Femur (tissue), 1 donor: ENCODE results near the gene IQSEC3.
A peak's percentile ranks its signal among the peaks of the same experiment; 100 is the strongest.
"Not testable (repeated sequence)": the region's sequence is repeated elsewhere in the genome, so short reads cannot be mapped to it uniquely, and the experiment has no call there.

Source experiments
- DNase-seq: peaks from one replicate; pipeline ENCODE4 v3.0.0-alpha.2; 2017

The IQSEC3 gene

DNA sequence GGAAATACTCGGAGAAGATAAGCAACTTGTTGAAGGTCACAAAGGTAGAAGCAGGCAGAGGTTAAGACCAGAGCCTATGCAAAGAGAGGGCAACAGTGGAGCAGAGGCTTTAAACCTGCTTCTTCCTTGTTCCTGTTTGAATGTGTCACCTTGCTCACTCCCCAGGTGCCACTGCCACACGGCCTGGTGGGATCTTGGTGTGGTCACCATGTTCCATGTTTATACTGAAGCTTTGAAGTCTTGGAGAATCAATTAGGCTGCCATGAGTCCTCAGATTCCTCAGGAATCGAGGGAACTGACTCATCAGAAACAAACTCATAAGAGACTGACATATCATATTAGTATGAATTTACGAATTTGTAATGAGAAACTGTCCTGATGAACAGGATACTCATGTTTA, 46.8 kb downstream of the IQSEC3 start:
- no peak for DNase-seq

DNA sequence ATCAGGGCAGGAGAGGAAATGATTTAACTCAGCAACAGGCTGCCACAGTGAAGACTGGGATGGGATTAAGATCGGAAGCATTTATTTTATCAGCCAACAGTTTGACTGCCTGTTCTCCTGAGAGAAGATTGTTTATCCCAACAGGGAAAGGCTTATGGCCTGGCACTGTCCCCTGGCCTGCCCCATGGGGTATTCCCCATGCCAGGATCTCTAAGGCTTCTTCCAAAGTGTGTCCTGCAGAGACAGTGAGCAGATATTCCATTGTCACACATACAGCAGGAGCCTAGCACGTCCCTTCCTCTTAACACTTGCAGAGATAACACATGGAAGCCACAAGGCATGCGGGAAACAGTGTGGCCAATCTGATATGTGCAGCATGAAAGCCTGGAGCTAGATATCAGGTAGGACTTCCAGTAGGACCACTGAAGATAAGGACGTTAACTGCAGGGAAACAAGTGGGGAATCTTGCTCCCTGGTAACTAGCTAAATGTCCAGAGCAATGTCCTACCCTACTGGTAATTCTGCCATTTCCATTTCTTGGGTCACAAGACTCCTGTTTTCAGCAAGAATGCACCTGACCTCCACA, 48.2 kb downstream of the IQSEC3 start:
- DNase-seq, result no peak

DNA sequence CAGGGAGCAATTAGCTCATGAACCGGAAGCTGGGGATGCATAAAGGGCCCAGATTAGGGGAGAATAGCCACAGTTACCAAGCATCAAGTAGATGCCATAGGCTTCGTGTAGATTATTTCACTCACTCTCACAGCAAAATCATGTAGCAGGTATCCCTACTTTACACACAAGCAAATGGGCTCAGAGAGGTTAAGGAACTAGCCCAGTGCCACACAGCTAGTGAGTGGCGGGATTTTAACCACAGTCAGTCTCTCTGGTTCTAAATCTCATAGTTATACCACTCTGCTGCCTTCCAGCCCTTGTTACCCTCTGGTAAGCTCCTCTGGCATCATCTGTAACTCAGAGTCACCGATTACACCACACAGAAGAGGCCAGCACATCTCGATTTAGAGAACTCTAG, 49.0 kb downstream of the IQSEC3 start:
- DNase-seq, result no peak

DNA sequence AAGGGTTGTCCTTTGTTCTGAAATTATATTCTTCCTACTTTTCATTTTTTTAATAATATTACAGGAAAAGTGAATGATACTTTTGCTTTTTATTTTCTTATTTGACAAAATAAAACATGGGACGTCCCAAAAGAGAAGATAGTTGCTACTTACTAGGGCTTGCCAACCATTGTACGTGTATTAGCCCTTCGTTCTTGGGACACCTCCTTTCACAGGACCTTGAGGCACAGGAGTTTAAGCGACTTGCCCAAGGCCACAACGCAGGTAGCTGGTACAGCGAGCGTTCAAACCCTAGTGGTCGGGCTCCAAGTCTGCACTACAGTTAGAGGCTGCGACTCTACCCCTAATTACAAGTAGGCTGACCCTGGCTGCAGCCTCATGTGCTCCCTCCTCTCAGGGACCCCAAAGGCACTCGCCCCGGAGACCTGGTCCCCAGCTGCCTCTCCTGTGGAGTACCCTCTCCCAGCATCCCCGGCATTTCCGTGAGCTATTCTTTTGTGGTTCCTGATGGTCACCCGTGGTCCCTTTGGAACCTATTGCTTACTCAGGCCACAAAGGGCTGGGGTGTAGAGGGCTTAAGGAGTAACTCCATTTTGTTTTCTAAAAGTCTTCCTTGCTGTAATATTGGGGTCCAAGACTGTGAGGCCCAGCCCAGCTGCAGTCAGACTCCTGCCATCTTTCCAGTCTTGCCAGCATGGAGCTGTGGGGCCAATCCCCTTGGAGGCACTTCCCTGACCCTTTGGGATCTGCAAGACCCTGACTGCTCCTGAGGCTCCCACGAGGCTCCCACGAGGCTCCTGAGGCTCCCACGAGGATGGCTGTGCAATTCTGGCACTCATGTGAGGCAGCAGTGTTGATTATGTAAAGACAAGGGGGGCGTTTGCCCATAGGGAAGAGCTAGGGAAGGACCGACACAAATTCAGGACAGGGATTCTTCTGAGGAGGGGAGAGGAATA, 49.7 kb downstream of the IQSEC3 start:
- DNase-seq, result no peak

DNA sequence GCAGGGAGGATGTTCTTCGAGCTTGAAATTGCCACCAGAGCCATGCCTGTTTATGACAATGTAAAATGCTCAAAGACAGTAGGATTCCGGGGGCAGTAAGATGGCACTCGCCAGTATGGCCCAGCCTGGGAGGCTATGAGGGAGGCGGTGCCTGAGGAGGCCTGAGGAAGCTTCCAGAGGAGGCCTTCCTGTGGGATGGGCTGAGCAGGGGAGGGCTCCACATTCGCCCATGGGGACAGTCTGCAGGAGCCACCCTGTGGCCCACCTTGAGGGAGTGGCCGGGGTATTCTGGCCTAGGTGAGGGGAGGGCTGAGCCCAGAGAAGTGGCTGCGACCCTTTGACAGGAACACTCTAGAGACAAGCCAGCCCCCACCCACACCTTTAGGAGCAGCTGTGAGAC, 50.7 kb downstream of the IQSEC3 start:
- no peak for DNase-seq

DNA sequence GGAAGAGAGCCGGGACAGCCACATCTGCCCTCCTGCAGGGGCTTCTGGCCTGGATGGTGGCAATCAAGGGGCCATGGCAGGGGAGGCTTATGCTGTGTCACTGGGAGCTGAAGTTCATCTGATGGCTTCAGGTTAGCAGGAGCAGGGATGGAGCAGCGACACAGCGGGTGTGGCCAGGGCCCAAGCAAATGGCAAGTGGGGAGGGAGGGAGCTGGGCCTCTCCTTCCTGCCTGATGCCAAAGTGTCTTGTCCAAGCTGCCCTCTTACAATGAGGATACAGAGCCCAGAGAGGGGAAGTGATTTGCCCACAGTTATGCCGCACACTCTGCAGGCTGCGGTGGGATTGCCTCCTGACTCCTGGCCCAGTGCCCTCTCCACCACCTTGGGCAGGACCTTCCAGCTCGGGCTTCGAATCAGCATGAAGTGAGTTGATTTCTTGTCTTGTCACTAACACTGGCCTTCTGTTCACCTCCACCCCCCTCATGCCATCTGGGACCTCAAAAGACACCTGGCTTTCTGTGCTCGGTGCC, 51.3 kb downstream of the IQSEC3 start:
- no peak for DNase-seq

DNA sequence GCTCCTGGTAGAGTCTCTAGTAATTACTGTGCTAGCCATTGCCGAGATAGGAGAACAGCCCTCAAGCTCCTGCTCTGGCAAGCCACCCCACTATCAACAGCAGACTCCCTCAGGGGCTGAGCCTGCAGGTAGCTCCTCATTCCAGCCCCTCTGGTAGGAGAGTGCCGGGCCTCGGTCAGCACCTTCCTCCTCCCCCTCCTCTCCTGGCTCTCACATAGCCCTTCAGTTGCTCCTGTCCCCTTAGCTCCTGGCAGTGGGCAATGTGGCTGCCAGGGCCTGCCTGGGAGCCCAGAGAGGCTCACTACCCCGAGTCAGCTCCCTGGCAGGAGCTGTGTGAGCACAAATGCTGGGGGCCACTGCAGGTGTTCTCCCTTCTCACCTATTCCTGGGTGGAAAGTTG, 52.0 kb downstream of the IQSEC3 start:
- no peak for DNase-seq

DNA sequence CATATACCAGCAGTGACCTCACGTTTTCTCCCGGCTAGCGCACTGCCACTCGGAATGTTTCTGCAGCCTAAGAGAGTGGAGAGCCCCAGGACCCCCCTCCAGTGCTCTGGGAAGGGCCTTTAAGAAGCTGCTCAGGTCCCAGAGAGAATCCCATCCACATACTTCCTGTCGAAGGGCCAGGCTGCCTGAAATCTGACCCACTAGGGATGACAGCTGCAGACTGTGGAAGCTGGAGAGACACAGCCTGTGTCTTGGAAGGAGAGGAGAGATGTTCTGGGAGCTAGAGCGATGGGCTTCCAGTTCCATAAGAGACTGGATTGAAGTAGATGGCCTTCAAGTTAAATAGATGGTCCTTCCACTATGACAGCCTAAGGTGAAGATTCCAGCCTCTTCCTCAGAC, 54.4 kb downstream of the IQSEC3 start:
- peak; percentile 39 for DNase-seq

DNA sequence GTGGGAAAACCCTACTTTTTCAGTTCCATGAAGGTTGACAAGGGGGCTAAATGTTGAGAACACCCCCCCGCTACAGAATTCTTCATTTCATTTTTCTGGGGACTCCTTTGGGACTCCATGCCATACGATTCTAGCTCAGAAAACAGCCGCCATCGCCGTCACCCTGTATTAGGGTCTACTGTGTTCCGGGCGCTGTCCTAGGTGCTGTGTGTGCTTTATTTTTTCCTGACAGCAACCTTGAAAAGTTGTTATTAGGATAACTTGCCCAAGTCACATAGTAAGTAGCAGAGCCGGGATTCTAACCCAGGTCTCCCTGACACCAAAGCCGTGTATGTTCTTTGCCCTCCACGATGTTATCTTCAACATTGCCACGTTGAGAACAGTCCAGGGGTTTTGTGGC, 55.1 kb downstream of the IQSEC3 start:
- no peak for DNase-seq

DNA sequence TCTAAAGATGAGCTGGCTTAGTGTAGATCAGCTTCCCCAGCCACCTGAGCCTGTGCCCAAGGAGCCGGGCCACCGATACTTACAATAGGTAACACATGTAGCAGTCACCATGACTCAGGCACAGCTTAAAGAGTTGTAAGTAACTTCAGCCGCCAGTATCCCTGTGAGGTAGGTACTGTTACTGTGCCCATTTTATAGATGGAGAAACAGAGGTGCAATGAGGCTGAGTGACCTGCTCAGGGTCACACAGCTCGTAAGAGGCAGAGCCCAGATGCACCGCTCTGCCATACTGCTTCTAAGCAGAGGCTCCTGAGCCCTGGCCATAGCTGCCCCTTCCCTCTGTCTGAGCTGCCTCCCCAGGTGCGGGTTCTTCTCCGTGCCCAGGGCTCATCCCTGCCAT, 58.5 kb downstream of the IQSEC3 start:
- DNase-seq, result no peak

DNA sequence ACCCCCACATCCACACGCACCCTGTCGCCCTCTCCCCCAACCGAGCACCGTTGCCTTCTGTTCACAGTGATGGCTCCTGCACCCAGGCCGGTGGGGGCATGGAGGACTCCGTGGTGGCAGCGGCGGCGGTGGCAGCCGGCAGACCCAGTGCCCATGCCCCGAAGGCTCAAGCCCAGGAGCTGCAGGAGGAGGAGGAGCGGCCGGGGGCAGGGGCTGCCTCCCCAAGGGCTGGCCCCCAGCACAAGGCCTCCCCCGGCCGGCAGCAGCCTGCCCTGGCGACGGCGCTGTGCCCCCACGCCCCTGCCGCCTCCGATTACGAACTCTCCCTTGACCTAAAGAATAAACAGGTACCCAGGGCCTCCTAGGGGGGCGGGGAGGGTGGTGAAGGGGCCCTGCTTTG, 59.0 kb downstream of the IQSEC3 start:
- DNase-seq, result no peak

DNA sequence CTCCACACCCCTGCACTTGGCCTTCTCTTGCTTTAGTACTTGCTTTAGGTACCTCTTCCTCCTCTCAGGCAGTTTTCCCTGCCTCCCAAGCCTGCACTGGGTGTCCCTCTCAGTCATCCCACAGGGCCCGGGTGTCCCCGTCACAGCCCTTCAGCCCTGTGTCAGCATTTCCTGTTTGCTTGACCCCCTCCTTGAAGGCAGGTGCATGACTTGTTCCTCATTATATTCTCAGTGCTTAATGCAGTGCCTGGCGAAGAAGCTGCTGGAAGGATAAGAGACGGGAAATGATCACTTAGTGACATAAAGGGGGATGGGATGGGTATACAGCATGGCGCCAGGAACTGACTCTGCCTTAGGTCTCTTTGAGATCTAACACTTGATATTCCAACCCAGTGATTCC, 61.5 kb downstream of the IQSEC3 start:
- peak; percentile 32 for DNase-seq

DNA sequence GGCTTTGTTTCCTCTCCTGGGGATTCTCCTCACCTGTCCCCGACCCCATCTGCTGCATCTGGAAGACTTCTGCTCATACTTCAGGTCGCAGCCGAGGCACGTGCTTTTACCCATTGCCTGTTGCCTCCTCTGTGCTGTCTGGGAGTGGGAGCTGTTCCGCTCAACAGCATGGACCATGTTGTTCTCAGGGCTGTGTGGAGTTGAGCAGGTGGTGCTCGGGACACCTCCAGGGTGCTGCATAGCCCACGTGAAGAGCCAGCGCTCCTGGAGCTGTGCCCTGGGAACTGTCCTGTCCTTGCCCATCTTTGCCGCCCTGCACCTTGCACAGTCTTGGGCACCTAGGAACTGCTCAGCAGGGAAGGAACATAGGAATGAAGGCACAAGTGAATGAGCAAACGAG, 62.4 kb downstream of the IQSEC3 start:
- no peak for DNase-seq

DNA sequence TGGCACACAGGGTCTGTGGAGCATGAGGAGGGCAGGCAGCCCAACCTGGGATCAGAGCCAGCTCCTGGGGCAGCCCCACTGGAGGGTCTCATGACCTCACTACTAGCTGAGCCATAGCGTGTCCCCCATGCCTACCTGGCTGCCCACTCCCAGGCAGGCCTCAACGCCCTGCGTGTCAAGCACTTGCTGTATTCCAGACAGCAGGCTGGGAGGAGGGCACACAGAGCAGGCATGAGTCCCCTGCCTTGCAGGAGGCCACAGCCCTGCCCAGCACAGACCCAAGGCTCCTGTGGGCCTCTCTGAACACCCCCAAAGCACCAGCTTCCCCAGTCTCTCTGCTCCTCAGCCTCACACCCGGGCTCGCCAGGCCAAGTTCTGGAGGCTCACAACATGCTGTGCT, 64.0 kb downstream of the IQSEC3 start:
- DNase-seq, result no peak

DNA sequence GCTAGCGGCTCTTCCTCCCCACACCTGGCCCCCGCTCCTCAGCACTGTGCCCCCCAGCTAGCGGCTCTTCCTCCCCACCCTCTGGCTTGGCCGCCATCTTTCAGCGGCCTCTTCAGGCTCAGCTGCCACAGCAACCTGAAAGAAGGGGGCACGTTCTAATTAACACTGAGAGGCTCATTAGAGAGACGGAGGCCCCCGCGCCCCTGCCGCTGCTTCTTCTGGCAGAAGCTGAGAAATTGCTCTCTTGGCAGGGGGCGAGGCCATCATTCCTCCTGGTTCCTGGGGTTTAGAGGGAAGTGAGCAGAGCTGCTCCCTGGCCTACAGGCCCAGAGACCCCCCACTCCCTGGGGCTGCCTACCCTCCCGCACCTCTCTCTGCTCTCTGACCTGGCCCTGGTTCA, 64.4 kb downstream of the IQSEC3 start:
- no peak for DNase-seq

DNA sequence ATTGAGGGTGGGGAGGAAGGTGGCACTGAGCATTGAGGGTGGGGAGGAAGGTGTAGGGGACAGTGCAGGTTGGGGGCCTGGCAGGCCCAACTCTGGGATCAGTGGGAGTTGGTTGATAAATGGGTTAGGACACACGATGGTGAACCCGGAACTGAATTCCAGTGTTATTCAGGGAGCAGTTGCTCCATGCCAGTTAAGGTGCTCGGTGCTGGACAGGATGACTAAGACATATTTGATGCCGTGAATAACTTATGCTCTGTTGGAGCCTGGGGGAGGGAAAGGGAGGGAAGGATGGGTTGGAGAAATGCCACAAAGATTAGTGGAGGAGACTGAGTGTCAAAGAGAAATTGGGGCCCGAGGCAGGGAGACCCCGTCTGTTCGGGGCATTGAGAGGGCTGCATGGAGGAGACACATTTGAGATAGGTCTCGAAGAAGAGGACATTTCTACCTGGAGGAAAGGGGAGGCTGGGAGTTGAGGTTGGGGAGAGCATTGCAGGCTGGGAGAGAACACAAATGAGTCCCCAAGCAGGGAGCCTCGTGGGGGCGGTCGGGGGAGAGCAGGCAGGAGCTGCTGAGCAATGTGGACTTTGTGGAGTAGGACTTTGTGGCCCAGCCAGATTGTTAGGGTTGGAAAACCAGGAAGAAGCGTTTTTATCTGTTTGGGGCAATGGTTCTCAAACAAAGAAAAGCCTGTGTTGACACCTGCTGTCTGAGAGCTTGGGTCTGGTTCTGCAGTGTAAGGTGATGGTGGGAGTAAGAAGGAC, 65.3 kb downstream of the IQSEC3 start:
- DNase-seq, result no peak

DNA sequence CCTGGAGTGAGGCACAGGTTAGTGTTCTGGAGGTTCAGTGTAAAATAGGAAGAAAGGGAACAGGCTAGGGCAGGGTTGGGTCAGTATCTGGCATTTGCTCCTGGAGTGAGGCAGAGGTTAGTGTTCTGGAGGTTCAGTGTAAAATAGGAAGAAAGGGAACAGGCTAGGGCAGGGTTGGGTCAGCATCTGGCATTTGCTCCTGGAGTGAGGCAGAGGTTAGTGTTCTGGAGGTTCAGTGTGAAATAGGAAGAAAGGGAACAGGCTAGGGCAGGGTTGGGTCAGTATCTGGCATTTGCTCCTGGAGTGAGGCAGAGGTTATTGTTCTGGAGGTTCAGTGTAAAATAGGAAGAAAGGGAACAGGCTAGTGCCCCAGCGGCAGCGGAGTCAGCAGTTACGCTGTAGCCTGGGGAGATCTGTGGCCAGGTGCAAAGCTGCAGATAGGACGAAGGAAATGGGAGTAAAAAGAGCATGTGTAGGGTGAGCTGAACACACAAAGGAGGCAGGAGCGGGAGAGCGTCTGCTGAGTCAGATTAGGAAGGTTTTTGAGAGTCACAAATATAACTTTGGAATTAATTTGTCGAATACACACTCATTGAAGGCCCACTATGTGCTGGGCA, 67.2 kb downstream of the IQSEC3 start:
- DNase-seq, result not testable (repeated sequence)

DNA sequence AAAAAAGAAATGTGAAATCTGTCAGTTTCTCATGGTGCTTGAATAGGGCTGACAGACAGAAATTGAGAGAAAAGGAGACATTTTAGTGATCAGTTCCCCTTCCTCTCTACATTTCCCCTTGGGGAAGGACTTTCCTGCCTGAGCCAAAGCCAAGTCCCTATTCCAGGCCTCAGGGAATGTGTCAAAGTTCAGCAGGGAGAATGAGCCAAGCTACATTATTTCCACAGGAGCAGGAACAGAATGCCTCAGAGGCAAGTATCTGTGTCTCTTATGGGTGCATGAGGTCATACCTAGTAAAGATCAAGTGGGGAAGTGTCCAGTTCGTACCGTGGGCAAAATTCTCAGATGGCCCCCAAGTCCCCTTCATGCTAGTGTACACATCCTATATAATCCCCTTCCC, 68.6 kb downstream of the IQSEC3 start:
- no peak for DNase-seq

DNA sequence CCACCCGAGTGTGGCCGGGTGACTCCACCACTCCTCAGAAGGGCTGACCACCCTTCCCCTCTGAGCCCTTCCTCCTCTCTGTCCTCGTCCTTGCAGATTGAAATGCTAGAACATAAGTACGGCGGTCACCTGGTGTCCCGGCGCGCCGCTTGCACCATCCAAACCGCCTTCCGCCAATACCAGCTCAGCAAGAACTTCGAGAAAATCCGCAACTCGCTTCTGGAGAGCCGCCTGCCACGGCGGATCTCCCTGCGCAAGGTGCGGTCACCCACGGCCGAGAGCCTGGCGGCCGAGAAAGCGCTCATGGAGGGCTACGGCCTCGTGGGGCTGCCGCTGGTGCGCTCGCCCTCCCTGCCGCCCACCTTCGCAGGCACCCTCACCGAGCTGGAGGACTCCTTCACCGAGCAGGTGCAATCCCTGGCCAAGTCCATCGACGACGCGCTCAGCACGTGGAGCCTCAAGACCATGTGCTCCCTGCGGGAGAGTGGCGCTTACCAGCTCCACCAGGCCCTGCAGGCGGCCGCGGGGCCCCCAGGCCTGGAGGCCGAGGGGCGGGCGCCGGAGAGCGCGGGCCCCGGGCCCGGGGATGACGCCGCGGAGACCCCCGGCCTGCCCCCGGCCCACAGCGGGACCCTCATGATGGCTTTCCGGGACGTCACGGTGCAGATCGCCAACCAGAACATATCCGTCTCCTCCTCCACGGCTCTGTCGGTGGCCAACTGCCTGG, 71.8 kb downstream of the IQSEC3 start:
- DNase-seq, result no peak

DNA sequence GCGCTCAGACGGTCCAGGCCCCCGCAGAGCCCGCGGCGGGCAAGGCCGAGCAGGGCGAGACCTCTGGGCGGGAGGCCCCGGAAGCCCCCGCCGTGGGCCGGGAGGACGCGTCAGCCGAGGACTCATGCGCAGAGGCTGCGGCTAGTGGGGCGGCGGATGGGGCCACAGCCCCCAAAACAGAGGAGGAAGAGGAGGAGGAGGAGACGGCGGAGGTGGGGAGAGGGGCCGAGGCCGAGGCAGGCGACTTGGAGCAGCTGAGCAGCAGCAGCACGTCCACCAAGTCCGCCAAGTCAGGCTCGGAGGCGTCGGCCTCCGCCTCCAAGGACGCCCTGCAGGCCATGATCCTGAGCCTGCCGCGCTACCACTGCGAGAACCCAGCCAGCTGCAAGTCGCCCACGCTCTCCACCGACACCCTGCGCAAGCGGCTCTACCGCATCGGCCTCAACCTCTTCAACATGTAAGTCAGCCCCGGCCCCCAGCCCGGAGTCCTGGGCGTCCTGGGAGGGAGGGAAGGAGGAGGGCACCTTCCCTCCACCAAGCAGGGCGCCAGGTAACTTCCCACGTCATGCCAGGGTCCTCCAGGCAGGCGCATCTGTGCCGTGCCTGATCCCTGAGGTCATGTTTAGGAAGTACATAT, 72.4 kb downstream of the IQSEC3 start:
- DNase-seq, result peak; percentile 51

DNA sequence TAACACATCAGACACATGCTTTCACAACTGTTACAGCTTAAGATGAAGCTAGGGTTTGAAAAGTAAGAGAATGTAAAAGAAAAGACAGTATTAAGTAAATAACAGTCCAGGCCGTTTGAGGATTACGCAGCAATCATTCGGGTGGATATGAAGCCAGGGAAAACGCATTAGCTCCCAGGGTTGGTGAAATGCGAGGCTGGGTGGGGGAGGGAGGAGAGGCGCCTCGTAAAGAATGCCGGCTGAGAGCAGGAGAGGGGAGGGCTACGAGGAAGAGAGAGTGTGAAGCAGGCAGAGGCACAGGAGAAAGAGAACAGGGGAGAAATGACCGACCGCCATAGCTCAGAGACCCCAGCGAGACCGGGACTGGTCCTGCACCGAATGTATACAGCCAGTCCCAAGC, 73.0 kb downstream of the IQSEC3 start:
- DNase-seq, result no peak

DNA sequence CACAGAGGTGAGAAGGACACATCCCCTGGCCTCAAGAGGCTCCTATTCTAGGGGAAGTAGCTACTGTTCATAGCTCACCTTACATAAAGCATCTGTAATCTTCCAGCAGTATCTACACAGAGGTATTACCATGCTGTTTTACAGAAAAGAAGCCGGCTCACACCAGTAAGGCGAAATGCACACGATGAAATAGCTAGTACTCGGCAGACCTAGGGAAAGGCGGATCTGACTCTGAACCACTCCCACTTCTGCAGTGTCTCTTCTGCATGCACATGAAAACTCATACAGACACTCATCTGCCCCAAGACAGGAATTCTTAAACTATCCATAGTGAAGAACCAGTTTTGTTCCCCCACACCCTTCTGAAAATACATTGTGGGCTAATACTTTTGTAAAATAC, 73.6 kb downstream of the IQSEC3 start:
- no peak for DNase-seq
